Measurements from ENCODE around the gene SOCS1. TPM values are rescaled to one million over a fixed set of nuclear protein-coding genes. Genes with fewer than 3 reads are reported as not detected.

Gene SOCS1
- total and polyA plus RNA-seq, 2 of the 4 experiments (the other 2 are of a cell fraction), result 2.0 to 22.0 TPM

GRCh38 chr16:11297492-11298142 lies 41.6 kb upstream of the SOCS1 start:
- no peak overlapping the region for H2AK5ac ChIP-seq (ENCODE audit: low read depth, low read length)
- peaks cover 10% of the 10 kb centered on the region for H3K4me1 ChIP-seq (ENCODE audit: control insufficient read depth, insufficient read depth, low read length)
- no TSS peak for BruUV-seq (replicated peaks)
- WGBS, 2 experiments (ENCODE audit: extremely low coverage in 2 of 2, insufficient read length in 1 of 2), result 4% methylated on average over 7 of the region's 19 CpGs; no CpG with 5 or more reads in 1 of the 2 experiments
- POLR2A ChIA-PET (ENCODE audit: unreplicated experiment), result no interaction called here
- no peak overlapping the region for H4K91ac ChIP-seq (ENCODE audit: insufficient read depth, low read depth, low read length)
- no peak for TF ChIP-seq RAD21 (IDR thresholded peaks at IDR 0.05; ENCODE audit: low read length)
- no peak for TF ChIP-seq FOS (IDR thresholded peaks at IDR 0.05; ENCODE audit: low read depth, low read length)
- no peak for TF ChIP-seq MXI1 (IDR thresholded peaks at IDR 0.05; ENCODE audit: borderline replicate concordance, low read depth, low read length)
- TF ChIP-seq CEBPB (IDR thresholded peaks at IDR 0.05; ENCODE audit: low read depth, low read length), result no peak
- TF ChIP-seq MAZ (IDR thresholded peaks at IDR 0.05; ENCODE audit: borderline replicate concordance, low read depth, low read length), result peak; percentile 39; the same call in 1 of the 2 replicates
- no peak for TF ChIP-seq ELK1 (IDR thresholded peaks at IDR 0.05; ENCODE audit: borderline replicate concordance, low read depth, low read length)
- TF ChIP-seq USF2 (IDR thresholded peaks at IDR 0.05; ENCODE audit: low read depth, low read length), result peak; percentile 75; the same call in 1 of the 2 replicates
- peak; percentile 93 for TF ChIP-seq BHLHE40 (IDR thresholded peaks at IDR 0.05; ENCODE audit: low read depth, low read length)
- H2AK9ac ChIP-seq (replicated peaks; ENCODE audit: low read depth, low read length, poor library complexity), result peak overlapping the region; percentile 31
- ATAC-seq (ENCODE audit: low read depth) (peak; percentile 93), DNase-seq (peak; percentile 70)
- H2AFZ ChIP-seq (replicated peaks; ENCODE audit: low read length, poor library complexity), result peak overlapping the region; percentile 82
- no peaks in the 10 kb centered on the region for H3K9me1 ChIP-seq (ENCODE audit: insufficient read depth, low read length)
- no peak overlapping the region for H3K14ac ChIP-seq (replicated peaks; ENCODE audit: low read depth, low read length)
- no peak overlapping the region; the same call in 1 of the 2 replicates for H3K27ac ChIP-seq (ENCODE audit: insufficient read depth, low read length)
- H3K23ac ChIP-seq (ENCODE audit: low read depth, low read length), result no peak overlapping the region
- H3K4me2 ChIP-seq (ENCODE audit: low read depth, low read length), result peak overlapping the region; percentile 63
- H3K18ac ChIP-seq (ENCODE audit: low read depth, low read length), result no peak overlapping the region
- CTCF ChIA-PET, result interaction anchor here (0.6 kb wide), 1 partner anchor 36 kb away, joined by 3 read pairs; no protein-coding TSS in a partner anchor
- dilution Hi-C loops (cut with HindIII; ENCODE audit: low sequenced_read_pairs, unreplicated experiment) (no loop called here), intact Hi-C loops (cut with micrococcal nuclease) (loop anchor here (5.0 kb wide), 1 partner anchor 55 kb away; no protein-coding TSS in a partner anchor), in situ Hi-C loops (cut with MboI; ENCODE audit: low sequenced_read_pairs) (no loop called here)
- H3K4me3 ChIP-seq (ENCODE audit: insufficient read depth, low read depth, low read length), result no peak overlapping the region
- H3K56ac ChIP-seq (ENCODE audit: extremely low read depth, insufficient read depth, low read length), result no peak overlapping the region
- no peaks in the 10 kb centered on the region for H3K9me3 ChIP-seq (ENCODE audit: control insufficient read depth, insufficient read depth, low read length)
- H3K9ac ChIP-seq (ENCODE audit: low read depth, low read length), result no peak overlapping the region
- no peak overlapping the region for H4K5ac ChIP-seq (ENCODE audit: low read depth, low read length)
- peak overlapping the region; percentile 64; the same call in 1 of the 2 replicates for H3K4ac ChIP-seq (ENCODE audit: low read depth, low read length)
- no peaks in the 10 kb centered on the region for H3K79me1 ChIP-seq (ENCODE audit: low read depth in 1 of 2, low read length in 2 of 2)
- H2BK15ac ChIP-seq (ENCODE audit: low read depth, low read length), result no peak overlapping the region
- no peak overlapping the region for H2BK20ac ChIP-seq (ENCODE audit: low read depth, low read length)
- no peak overlapping the region; a peak in 1 of 4 replicates for H4K8ac ChIP-seq (ENCODE audit: low read depth in 2 of 2, low read length in 2 of 2)
- H3K27me3 ChIP-seq (ENCODE audit: control insufficient read depth, insufficient read depth, low read length), result no peaks in the 10 kb centered on the region
- no peak overlapping the region for H2BK120ac ChIP-seq (ENCODE audit: low read depth, low read length)
- no peak overlapping the region for H2BK5ac ChIP-seq (ENCODE audit: low read depth, low read length, poor library complexity, severe bottlenecking)
- no peaks in the 10 kb centered on the region for H4K20me1 ChIP-seq (ENCODE audit: insufficient read depth, low read length)
- H3K36me3 ChIP-seq (ENCODE audit: control insufficient read depth, insufficient read depth, low read length), result no peaks in the 10 kb centered on the region

Data from IMR-90 (cell line).